Fibroblast of skin of abdomen (primary cell): ENCODE data around the gene TRPM2.
"Not testable (repeated sequence)": the region's sequence is repeated elsewhere in the genome, so short reads cannot be mapped to it uniquely, and the experiment has no call there.

ENCODE experiments used
- DNase-seq: peaks from one replicate; pipeline ENCODE4 v3.0.0-alpha.2; 2013

The TRPM2 gene

DNA sequence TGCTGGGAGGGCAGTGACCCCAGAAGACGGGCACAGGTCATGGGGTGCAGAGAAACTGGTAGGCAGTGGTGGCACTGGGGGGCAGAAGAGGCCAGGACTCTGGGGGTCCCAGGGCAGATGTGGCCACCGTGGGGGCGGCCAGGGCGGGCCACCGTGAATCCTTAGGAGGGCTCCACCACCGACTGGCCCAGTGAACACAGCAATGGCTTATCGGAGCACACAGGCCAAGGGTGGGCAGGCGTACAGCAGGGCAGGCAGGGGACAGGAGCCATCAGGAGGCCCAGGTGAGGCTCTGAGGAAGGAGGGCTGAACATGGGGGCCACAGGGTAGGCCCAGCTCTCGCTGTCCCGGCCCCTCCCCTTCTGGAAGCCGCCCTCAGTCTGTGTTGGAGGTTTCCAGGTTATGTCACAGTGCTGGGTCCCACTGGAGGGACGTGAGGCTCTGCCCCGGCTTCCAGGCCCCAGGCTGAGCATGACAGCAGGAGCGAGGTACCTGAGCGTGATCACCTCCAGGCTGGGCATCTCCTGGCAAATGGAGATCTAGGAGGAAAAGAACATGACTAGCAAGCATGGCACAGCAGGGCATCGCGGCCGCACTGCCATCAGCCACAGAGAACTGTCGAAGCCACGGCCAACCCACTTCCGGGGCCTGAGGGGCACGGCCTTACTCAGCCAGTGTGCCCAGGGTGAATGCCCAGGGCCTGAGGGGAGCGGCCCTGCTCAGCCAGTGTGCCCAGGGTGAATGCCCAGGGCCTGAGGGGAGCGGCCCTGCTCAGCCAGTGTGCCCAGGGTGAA lies 18.0 kb upstream of the TRPM2 start:
- DNase-seq = no peak

DNA sequence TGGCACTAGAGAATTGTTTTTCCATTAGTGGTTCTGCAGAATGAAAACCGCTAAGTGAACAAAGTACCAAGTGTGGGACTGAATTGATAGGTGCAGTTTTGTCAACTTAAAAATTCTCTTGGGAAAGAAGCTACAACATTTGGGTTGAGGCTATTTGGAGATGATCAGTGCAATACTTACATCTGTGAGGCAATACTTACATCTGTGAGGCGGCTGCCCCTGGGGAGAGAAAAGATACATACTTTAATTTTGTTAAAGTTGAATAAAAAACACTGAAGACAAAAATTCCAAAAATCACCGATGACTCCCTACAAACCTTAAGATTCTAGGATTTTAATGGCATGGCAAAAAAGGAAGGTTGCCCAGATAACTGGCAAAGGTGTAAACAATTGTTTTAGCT lies 16.0 kb upstream of the TRPM2 start:
- no peak for DNase-seq

DNA sequence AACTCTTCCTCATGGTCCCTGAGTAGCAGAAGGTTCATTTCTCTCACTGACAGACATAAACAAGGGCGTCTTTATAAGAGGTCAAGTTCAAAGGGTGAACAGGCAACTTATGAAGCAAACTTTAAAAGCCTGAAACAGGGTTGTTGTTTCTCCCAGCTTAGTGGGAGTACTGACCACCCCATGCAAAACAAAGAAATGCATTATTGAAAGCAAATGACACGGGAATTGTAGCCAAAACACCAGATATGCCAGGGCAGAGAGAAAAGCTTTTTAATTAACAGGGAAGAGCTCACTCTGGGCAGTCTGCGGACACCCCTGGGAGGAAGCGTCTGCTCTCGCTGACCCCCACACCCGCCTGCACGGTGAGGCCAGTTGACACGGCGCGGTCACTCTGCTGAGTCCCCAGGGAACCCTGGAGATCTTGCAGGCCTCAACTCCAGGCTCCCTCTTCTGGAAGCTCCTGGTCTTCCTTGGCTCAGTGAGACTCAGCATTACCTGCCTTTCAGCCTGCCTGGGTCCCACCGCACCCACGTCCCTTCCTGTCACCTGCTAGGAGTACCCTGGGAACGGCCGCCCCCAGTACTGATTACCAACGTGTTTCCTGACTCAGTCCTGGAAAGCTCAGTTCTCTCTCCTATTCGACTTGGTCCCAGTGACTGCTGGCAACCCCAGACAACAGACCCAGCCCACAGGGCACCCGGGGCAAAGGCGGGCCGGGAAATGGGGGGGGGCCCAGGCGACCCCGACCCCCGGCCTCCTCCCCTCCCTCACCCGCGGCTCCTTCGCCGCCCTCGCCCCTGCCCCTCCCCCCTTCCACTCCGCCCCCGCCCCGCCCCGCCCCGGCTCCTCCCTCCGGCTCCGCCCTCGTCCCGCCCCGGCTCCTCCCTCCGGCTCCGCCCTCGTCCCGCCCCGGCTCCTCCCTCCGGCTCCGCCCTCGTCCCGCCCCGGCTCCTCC lies 15.2 kb upstream of the TRPM2 start:
- peak; percentile 32 for DNase-seq

DNA sequence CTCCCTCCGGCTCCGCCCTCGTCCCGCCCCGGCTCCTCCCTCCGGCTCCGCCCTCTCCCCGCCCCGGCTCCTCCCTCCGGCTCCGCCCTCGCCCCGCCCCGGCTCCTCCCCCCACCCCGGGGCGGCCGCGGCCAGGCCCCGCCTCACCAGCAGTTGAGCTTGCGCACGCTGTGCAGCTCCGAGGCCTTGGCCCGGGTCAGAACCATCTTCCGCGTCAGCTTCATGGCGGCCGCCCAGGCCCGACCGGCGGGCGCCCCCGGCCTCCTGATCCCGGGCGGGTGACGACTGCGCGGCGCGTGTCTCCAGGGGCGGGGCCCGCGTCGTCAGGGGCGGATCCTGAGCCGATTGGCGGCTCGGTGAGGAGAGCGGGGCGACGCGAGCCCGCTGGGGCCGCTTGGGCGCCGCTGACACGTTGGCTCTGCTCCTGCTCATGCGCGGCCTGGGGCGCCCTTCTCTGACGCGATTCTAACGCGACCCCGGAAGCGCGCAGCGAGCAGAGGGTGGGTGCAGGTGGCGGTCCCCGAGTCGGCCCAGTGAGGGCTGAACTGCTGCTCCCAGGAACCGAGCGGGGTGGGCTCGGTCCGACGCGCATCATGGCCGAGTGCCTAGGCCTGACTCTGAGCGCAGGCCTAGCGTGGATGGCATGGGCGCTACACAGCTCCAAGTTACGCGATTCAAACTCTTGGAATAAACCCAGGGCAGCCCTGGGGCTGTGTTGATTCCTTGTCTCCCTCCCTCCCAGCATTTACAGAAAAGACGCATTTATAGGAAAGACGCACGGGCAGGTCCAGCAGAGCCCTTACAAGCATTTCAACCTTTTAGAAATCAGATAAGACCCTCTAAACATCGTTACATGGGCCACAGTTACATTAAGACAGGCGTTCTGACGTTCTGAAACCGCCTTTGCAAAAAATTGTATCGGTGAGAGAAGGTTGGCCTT lies 14.2 kb upstream of the TRPM2 start, which contains the start of gene CFAP410:
Gene CFAP410, minus strand, starts transcription at position 420 of the 940 bp plus-strand sequence. Its CDS starts 196 bp downstream, at position 224.
- peak; percentile 96 for DNase-seq

DNA sequence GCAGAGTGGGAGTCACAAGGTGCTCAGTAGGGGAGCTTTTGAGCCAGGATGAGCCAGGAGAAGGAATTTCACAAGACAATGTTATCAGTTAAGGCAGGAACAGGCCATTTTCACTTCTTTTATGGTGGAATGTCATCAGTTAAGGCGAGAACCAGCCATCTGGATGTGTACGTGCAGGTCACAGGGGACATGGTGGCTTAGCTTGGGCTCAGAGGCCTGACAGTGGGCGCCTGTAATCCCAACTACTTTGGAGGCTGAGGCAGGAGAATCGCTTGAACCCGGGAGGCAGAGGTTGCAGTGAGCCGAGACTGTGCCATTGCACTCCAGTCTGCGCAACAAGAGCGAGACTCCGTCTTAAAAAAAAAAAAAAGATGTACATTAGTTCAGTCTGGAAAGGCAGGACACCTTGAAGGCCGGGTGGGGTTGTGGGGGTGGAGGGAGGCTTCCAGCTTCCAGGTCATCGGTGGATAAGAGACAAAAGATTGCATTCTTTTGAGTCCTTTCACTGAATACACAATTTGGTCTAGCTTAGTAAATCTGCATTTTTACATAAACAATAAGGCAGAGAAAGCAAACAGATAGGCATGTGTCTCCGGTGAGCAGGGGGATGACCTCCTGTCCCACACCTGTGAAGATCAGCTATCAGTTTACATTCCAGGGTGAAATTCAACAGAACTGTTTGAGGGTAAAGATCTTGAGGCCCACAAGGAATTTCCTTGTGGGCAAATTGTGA lies 11.5 kb upstream of the TRPM2 start:
- DNase-seq = not testable (repeated sequence)

DNA sequence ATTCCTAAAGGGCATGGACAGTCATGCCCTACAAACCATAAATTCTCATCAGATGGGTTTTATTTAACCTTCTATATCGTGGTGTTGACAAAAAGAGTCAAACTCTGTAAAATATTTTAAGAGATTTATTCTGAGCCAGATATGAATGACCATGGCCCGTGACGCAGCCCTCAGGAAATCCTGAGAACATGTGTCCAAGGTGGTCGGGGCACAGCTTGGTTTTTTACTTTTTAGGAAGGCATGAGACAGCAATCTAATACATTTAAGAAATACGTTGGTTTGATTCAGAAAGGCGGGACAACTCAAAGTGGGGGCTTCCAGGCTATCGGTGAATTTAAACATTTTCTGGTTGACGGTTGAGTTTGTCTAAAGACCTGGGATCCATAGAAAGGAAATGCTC lies 10.4 kb upstream of the TRPM2 start:
- not testable (repeated sequence) for DNase-seq

DNA sequence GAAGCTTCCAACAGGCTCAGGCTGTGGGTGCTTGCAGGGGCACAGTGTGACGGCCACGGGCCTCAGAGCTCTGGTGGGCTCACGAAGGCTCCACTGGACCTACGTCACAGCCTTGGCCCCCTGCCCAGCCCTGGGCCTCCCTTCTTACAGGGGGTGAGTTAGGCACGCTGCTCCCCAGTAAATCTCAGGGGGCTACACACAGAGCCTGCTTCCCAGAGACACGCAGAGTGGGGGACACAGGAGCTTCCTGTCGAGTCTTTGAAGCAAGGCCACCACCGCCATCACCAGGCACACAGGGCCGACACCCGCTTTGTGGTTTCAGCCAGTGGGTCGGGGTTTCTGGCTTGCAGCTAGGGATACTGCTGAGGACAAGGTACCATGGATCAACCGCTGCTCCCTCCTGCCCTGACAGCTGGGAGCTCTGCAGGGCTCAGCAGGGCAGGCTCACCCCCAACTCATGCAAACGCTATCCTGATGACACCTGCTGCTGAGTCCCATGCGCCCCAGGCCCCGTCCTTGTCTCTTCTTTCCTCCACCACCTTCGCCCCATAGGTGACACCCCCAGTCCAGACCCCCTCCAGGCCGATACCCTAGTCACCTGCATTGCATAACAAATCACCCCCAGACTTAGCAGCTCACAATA lies 8.8 kb upstream of the TRPM2 start:
- no peak for DNase-seq

DNA sequence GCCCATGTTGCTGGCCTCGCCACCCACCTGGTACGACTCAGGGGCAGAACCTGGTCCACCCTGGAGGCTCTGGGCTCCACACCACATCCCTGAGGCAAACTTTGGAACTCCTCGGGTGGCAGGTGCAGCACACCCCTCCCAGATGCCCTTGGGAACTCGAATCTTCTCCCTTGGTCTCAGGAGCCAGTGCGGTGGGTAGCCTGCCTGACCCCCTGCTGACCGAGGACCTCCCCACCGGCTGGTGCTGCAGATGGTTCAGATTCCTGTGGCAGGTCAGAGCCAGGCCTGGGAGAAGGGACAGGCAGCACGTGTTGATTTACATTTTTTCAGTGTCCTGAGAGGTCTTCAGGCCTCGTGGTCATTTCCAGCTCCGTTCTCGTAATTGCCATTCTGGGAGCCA lies 7.9 kb upstream of the TRPM2 start:
- DNase-seq = no peak

DNA sequence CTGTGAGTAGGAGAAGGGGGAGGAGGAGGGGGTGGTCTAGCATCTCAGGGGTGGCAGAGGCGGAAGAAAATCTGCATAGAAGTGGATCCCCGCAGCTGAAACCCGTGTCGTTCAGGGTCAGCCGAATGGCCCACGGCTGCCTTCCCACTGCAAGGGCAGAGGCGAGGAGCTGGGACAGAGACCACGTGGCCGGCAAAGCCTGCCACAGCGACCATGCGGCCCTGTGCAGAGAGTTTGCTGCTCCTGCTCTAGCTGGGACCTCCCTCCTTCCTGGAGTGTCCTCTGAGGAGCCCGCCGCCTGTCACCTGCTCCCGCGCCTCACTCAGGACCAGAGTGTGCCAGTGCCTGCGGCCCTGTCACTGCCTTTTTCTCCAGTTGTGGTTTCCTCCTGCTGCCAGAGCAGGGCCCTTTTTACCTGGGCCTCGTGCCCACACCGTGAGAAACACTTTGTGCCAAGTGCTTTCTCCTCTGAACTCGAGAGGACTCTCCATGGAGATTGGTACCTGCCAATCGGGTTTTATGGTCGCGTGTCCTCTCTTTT lies 5.4 kb upstream of the TRPM2 start:
- DNase-seq = no peak

DNA sequence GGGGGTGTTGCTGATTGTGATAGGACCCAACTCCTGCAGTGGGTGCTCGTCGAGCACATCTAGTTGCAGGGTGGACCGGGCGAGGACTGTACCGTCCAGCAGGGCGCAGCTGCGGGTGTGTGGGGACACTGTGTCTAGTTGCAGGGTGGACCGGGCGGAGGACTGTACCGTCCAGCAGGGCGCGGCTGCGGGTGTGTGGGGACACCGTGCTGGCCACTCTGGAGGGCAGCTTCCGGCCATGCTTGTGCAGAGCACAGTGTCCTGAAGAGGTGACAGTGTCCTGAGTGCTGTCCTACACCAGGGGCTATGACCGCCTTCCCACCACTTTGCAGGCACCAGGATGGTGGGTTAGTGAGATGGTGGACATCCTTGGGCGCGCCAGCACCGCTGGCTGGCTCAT lies 4.6 kb upstream of the TRPM2 start:
- DNase-seq = no peak

DNA sequence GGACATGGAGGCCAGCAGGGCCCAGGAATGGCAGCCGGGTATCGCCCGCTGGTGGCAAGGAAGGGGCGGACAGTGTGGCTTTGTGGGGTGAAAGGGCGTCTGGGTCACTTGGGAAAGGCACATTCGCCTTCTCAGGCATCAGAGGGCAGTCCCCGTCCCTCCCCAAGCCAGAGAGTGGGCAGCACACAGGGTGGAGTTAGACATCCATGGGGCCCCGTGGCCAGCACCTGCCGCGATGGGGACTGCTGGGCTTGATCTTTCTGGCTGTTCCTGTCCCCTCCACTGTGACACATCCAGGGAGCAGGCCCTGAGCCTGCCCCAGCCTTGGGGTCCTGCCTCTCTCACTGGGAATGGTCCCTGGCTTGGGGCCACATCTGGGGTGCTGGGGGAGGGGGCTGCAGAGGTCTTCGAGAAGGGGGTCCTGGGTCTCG lies 4.0 kb upstream of the TRPM2 start:
- DNase-seq = no peak

DNA sequence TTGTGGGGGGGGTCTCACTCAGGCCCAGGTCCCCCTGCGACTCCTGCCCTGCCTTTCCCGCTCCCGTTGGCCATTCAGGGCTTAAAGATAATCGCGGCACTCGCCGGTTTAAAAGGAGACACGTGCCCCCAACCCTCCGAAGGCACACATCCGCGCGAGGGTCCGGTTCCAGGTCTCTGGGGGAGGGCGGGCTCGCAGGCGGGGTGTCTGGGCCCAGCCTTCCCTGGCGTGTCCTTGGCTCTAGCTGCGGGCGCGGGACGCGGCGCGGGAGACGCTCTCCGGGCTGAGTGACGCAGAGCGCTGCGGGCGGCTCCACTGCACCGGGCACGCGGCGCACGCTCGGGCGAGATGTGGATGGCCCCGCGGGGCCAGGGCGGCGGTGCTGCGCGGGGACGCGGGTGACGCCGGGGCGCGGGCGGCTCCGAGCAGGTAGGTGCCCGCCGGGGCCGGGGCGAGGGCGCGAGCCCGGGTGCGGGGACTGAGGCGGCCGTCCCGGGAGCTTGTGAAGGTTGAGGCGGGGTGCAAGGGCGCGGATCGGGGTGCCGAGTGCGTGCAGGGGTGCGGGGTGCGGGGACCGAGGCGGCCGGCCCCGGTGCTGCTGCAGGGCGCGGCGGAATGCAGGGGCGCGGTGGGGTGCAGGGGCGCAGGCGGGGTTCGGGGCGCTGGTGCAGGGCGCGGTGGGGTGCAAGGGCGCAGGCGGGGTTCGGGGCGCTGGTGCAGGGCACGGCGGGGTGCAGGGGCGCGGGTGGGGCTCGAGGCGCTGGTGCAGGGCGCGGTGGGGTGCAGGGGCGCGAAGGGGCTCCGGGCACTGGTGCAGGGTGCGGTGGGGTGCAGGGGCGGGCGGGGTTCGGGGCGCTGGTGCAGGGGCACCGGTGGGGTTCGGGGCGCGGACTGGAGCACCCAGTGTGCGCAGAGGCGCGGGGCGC lies 3.3 kb upstream of the TRPM2 start:
- DNase-seq = no peak

DNA sequence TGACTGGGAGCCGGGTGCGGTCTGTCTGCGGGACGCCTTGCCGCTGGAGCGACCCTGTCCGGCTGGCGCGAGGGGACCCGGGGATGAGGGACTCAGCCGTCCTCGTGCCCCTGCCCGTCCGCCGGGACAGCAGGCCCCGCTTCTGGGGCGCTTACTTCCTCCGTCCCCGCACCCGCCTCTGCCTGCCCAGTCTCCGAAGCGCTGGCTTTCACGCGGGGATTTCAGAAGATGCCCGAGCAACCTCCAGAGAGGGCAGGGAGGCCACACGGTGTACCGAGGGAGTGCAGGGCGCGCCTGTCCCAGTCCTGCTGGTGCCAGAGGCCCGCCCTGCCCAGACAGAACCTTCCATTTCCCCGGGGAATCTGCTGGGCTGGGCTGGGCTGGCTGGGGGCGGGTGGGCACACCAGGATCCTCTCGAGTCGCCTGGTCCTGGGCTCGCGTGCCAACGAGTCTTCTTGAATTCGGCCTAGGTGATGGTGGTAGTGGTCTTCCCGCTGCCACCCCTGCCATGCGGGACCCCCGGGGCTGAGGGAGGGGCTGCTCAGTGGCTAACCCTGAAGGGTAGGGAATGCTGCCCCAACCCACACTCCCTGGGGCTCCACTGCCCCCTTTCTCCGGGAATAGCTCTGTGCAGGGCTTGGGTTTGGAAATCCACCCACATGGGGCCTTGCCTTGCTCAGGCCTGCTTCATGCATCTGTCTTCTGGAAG lies 2.5 kb upstream of the TRPM2 start:
- DNase-seq = no peak

DNA sequence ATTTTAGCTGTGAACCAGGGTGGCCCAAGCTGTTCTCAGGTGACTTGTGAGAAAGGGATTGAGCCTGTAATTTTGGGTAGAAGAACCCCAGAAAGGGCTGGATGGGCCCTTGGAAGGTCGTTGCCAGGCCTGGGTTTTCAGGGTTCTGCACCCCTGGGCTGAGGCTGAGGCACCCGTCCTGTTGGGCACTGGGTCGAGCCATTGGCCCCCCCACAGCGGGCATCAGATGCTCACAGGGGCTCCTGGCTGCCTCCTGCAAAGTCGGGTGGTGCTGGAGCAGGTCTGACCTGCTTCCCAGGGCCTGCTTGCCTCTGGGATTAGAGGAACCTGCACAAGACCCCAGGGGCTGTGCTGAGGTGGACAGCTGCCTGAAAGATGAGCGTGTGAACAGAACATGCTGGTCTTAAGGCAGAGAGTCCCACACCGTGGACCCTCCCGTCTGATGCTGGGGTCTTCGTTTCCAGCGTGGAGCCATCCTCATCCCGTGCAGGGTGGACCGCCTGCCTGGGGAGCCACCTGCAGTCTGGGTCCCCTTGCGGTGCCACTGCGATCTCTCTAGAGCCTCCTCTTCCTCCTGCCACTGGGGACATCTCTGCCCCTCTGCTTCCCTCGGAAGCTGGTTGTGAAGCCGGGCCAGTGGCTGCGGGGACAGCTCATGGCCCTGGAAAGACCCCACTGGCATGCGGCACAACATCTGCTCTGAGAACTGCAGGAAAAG lies 1.7 kb upstream of the TRPM2 start:
- DNase-seq = no peak

DNA sequence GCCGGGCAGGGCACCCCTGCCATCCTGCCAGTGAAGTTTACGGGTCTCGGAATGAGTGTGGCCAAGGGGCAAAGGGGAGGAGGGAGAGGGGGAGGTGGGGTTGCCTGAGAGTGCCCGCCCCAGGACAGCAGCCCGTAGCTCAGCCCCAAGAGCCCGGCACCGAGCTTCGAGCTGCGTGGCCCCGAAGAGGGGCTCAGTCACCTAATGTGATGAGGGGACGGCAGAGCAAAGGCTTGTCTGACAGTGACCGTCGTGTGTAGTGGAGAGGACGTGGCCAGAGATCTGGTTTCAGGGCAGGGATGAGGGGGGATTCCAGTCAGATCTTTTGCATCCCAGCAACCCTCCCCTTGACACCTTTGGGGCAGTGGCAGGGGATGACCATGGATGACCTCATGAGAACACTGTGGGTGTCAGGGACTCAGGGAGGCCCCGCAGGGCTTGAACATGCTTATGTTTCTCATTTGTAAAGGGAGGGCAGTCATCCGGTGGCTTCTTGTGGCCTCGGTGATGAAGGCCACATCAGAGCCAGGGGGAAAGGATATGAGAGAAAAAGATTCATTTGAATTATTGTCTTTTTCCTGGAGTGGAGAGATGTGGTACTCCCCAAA lies 1.1 kb upstream of the TRPM2 start:
- no peak for DNase-seq

DNA sequence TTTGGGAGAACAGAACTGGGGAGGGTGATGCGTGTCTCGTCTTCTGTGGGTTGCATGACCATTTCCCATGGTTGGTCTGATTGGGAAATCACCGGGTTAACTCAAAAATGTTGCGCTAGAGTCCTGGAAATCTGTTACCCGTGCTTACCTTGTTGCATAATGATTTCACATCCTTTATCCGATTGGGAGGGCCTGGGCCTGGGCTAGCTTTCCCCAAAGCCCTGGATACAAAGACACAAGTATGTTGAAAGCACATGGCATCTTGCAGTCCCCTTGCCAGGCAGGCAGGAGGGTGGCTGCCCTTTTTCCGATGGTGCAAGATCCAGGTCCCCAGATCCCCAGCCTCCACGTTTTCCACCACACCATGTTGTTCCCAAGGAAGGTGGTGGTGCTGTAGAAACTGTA lies 582 bp downstream of the TRPM2 start:
- DNase-seq = no peak
